WTC11 (cell line): ENCODE measurements around the gene UBE4A. TPM values are rescaled to one million over a fixed set of nuclear protein-coding genes. Genes with fewer than 3 reads are reported as not detected.

Experiments used
- ATAC-seq: fragments of 200-7000 bp; cut with Tn5 transposase; 2 replicates; pipeline ENCODE4 v1.10.0; 2021; ENCODE audit warnings: mild to moderate bottlenecking, moderate library complexity
- CTCF ChIA-PET: fragments of 300-600 bp; sonication (Branson Sonifier 250); formaldehyde crosslinking; loops from one replicate; lab custom pipeline; 2021; ENCODE audit warnings: antibody characterized with exemption; lab: Charles Lee
- POLR2A ChIA-PET: fragments of 350-600 bp; sonication (Branson Sonifier 250); formaldehyde crosslinking; loops from one replicate; lab custom pipeline; 2021; ENCODE audit warnings: antibody characterized with exemption; lab: Charles Lee
- DNase-seq: peaks from one replicate; pipeline ENCODE4 v3.0.0; 2021; ENCODE audit warnings: low spot score
- H3K27ac Mint-ChIP-seq: 2 replicates; pipeline ENCODE4 v1.8.0; 2021; ENCODE audit warnings: mixed read lengths
- H3K27me3 Mint-ChIP-seq: 2 replicates; pipeline ENCODE4 v1.8.0; 2021; ENCODE audit warnings: low read depth, mild to moderate bottlenecking, moderate library complexity, mixed read lengths
- H3K36me3 Mint-ChIP-seq: 2 replicates; pipeline ENCODE4 v1.8.0; 2021; ENCODE audit warnings: mixed read lengths
- H3K4me1 Mint-ChIP-seq: 2 replicates; pipeline ENCODE4 v1.8.0; 2022; ENCODE audit warnings: mixed read lengths
- H3K4me3 Mint-ChIP-seq: 2 replicates; pipeline ENCODE4 v1.8.0; 2021; ENCODE audit warnings: mild to moderate bottlenecking, moderate library complexity, mixed read lengths
- H3K9me3 Mint-ChIP-seq: 2 replicates; pipeline ENCODE4 v1.8.0; 2021; ENCODE audit warnings: mixed read lengths
- ATF1 ChIP-seq: sonication (generic); formaldehyde crosslinking; IDR thresholded peaks from 2 replicates; pipeline ENCODE4 v1.8.1; 2023; ENCODE audit warnings: mild to moderate bottlenecking, moderate library complexity, missing genetic modification reagents
- EMX1 ChIP-seq: fragments of 250-450 bp; sonication (Bioruptor Pico); IDR thresholded peaks from 2 replicates; pipeline ENCODE4 v1.8.0; 2021; ENCODE audit warnings: mild to moderate bottlenecking
- ESRRA ChIP-seq: sonication (generic); formaldehyde crosslinking; IDR thresholded peaks from 2 replicates; pipeline ENCODE4 v1.8.1; 2022; ENCODE audit warnings: mild to moderate bottlenecking, missing genetic modification reagents, borderline replicate concordance
- GTF2I ChIP-seq: fragments of 250-450 bp; sonication (Bioruptor Pico); conservative IDR thresholded peaks from 2 replicates; pipeline ENCODE4 v1.4.0; 2021; ENCODE audit warnings: mild to moderate bottlenecking
- IRF2 ChIP-seq: sonication (generic); formaldehyde crosslinking; IDR thresholded peaks from 2 replicates; pipeline ENCODE4 v1.8.0; 2022; ENCODE audit warnings: low read depth, missing genetic modification reagents, borderline replicate concordance
- JUN ChIP-seq: sonication (generic); formaldehyde crosslinking; IDR thresholded peaks from 2 replicates; pipeline ENCODE4 v1.8.0; 2023; ENCODE audit warnings: mild to moderate bottlenecking, missing genetic modification reagents
- MYBL2 ChIP-seq: sonication (generic); formaldehyde crosslinking; IDR thresholded peaks from 2 replicates; pipeline ENCODE4 v1.8.1; 2023; ENCODE audit warnings: mild to moderate bottlenecking, moderate library complexity, missing genetic modification reagents
- SP1 ChIP-seq: sonication (generic); formaldehyde crosslinking; conservative IDR thresholded peaks from 2 replicates; pipeline ENCODE4 v1.8.1; 2022; ENCODE audit warnings: missing genetic modification reagents
- TCF7 ChIP-seq: sonication (generic); formaldehyde crosslinking; IDR thresholded peaks from 2 replicates; pipeline ENCODE4 v1.8.0; 2022; ENCODE audit warnings: mild to moderate bottlenecking, low read depth, missing genetic modification reagents, moderate library complexity
- ZBTB21 ChIP-seq: sonication (generic); formaldehyde crosslinking; IDR thresholded peaks from 2 replicates; pipeline ENCODE4 v1.8.1; 2023; ENCODE audit warnings: mild to moderate bottlenecking, missing genetic modification reagents, borderline replicate concordance
- ZNF317 ChIP-seq: sonication (generic); formaldehyde crosslinking; IDR thresholded peaks from 2 replicates; pipeline ENCODE4 v1.8.1; 2023; ENCODE audit warnings: low read depth, mild to moderate bottlenecking, moderate library complexity, missing genetic modification reagents, borderline replicate concordance
- total RNA-seq: library from RNA; stranded (reverse); gene quantifications from 3 replicates; pipeline ENCODE4 v1.2.3, GENCODE V29; 2021
- TF ChIP-seq, protein P1 (sequence below): sonication (generic); formaldehyde crosslinking; IDR thresholded peaks from 2 replicates; pipeline ENCODE4 v1.8.0; 2022; ENCODE audit warnings: mild to moderate bottlenecking, missing genetic modification reagents
- TF ChIP-seq, protein P2 (sequence below): sonication (generic); formaldehyde crosslinking; IDR thresholded peaks from 2 replicates; pipeline ENCODE4 v1.8.1; 2023; ENCODE audit warnings: mild to moderate bottlenecking, missing genetic modification reagents
- TF ChIP-seq, protein P3 (sequence below): fragments of 250-450 bp; sonication (Bioruptor Pico); conservative IDR thresholded peaks from 2 replicates; pipeline ENCODE4 v1.9.0; 2021; ENCODE audit warnings: mild to moderate bottlenecking
- TF ChIP-seq, protein P4 (sequence below): sonication (generic); formaldehyde crosslinking; IDR thresholded peaks from 2 replicates; pipeline ENCODE4 v1.8.1; 2023; ENCODE audit warnings: mild to moderate bottlenecking, missing genetic modification reagents
- TF ChIP-seq, protein P5 (sequence below): fragments of 250-450 bp; sonication (Bioruptor Pico); IDR thresholded peaks from 2 replicates; pipeline ENCODE4 v2.1.2; 2022; ENCODE audit warnings: mild to moderate bottlenecking, moderate library complexity

Gene UBE4A
- total RNA-seq, 1 experiment from 2014 or later, result 31.0 TPM

DNA sequence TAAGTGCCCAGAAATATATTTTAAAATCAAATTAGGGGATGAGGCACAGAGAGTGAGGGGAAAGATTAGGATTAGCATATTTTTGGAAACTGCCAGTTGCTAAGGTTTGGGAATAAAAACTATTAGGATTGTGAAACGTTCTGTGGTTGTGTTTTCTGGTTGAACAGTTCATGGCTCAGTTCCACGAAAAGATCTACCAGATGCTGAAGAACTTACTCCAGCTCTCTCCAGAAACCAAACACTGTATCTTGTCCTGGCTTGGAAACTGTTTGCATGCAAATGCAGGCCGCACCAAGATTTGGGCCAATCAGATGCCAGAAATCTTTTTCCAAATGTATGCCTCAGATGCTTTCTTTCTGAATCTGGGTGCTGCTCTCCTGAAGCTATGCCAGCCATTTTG, 15.3 kb downstream of the UBE4A start (continued):
- TF ChIP-seq, protein P1, sequence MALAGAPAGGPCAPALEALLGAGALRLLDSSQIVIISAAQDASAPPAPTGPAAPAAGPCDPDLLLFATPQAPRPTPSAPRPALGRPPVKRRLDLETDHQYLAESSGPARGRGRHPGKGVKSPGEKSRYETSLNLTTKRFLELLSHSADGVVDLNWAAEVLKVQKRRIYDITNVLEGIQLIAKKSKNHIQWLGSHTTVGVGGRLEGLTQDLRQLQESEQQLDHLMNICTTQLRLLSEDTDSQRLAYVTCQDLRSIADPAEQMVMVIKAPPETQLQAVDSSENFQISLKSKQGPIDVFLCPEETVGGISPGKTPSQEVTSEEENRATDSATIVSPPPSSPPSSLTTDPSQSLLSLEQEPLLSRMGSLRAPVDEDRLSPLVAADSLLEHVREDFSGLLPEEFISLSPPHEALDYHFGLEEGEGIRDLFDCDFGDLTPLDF, result no peak
- TF ChIP-seq EMX1 (CRISPR knock-in tag), result no peak

DNA sequence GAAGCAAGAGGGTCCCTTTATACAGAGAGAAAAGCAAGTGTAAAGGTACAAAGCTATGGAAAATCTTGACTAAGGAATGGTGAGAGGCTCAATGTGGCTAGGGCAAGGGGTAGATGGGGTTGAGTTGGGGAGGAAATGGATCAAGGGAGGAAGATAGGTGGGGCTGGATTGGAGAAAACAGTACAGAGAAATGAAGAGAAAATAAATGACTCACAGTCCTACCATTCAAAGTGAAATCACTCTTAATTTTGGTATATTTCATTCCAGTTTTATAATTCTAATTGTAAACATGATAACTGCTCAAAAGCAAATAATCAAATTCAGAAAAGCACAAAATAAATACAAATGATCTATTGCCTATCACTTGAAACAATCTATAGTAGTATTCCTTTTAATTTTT, 16.6 kb downstream of the UBE4A start:
- Mint-ChIP-seq H3K4me1 (no peaks in the 10 kb centered on the region), H3K9me3 (no peaks in the 10 kb centered on the region), H3K4me3 (no peak overlapping the region), H3K27ac (no peak overlapping the region), H3K27me3 (no peaks in the 10 kb centered on the region), H3K36me3 (peaks cover 41% of the 10 kb centered on the region)
- no peak for TF ChIP-seq ZNF317 (CRISPR knock-in tag)
- no peak for TF ChIP-seq SP1
- TF ChIP-seq ATF1 (CRISPR knock-in tag), result no peak
- TF ChIP-seq, protein P2, sequence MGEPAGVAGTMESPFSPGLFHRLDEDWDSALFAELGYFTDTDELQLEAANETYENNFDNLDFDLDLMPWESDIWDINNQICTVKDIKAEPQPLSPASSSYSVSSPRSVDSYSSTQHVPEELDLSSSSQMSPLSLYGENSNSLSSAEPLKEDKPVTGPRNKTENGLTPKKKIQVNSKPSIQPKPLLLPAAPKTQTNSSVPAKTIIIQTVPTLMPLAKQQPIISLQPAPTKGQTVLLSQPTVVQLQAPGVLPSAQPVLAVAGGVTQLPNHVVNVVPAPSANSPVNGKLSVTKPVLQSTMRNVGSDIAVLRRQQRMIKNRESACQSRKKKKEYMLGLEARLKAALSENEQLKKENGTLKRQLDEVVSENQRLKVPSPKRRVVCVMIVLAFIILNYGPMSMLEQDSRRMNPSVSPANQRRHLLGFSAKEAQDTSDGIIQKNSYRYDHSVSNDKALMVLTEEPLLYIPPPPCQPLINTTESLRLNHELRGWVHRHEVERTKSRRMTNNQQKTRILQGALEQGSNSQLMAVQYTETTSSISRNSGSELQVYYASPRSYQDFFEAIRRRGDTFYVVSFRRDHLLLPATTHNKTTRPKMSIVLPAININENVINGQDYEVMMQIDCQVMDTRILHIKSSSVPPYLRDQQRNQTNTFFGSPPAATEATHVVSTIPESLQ (CRISPR knock-in tag), result no peak
- TF ChIP-seq, protein P3, sequence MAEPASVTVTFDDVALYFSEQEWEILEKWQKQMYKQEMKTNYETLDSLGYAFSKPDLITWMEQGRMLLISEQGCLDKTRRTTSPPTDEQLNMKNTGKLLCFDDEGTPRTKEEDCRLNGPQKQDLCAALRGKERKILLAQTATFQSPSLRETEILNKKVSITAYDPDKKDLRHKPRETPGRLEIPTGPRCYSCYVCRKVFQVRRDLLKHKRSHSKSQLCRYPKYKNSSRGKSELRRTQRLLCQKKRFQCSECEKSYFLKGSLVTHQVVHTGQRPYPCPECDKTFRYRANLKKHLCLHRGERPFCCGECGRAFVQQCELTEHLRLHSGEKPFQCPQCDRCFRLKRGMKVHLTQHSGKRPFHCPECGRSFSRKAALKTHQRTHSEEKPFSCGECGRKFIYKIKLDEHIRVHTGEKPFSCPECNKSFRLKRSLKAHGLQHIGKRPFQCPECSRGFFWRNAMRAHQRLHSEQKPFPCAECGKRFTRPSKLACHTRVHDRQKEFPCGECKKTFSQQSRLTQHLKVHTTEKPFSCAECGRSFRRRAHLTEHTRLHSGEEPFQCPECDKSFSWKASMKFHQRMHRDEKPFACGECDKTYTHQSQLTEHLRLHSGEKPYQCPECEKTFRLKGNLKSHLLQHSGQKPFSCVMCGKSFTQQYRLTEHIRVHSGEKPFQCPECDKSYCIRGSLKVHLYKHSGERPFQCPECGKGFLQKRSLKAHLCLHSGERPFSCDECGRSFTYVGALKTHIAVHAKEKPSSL, result no peak
- TF ChIP-seq ESRRA (CRISPR knock-in tag), result no peak
- TF ChIP-seq ZBTB21 (CRISPR knock-in tag), result no peak
- TF ChIP-seq, protein P4, sequence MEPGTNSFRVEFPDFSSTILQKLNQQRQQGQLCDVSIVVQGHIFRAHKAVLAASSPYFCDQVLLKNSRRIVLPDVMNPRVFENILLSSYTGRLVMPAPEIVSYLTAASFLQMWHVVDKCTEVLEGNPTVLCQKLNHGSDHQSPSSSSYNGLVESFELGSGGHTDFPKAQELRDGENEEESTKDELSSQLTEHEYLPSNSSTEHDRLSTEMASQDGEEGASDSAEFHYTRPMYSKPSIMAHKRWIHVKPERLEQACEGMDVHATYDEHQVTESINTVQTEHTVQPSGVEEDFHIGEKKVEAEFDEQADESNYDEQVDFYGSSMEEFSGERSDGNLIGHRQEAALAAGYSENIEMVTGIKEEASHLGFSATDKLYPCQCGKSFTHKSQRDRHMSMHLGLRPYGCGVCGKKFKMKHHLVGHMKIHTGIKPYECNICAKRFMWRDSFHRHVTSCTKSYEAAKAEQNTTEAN (CRISPR knock-in tag), result no peak
- TF ChIP-seq IRF2 (CRISPR knock-in tag), result no peak
- CTCF ChIA-PET, result interaction anchor here (1.6 kb wide), 1 partner anchor 205 kb away, joined by 3 read pairs; no protein-coding TSS in a partner anchor
- ATAC-seq (no peak), DNase-seq (no peak)
- POLR2A ChIA-PET, result no interaction called here

DNA sequence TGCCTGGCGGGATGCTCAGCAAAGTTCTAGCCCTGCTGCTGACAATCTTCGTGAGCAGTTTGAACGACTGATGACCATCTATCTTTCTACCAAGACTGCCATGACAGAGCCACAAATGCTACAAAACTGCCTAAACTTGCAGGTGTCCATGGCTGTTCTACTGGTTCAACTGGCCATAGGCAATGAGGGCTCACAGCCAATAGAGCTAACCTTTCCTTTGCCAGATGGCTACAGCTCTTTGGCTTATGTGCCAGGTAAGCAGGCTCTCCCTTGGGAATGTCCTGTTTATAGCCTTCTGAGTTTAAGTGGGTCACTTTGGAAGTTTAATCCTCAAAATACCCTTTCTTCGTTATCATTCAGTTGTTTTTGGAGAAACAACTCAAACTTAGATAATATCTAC, 20.1 kb downstream of the UBE4A start:
- no peak for ATAC-seq

More for the DNA sequence above, 20.1 kb downstream of the UBE4A start:
- ChIA-PET CTCF (interaction anchor here (0.5 kb wide), 1 partner anchor 53 kb away, joined by 4 read pairs; no protein-coding TSS in a partner anchor), POLR2A (no interaction called here)
- Mint-ChIP-seq H3K9me3 (no peaks in the 10 kb centered on the region), H3K36me3 (peaks cover 25% of the 10 kb centered on the region), H3K27ac (no peak overlapping the region), H3K4me1 (no peaks in the 10 kb centered on the region), H3K4me3 (no peak overlapping the region), H3K27me3 (no peaks in the 10 kb centered on the region)
- TF ChIP-seq MYBL2 (CRISPR knock-in tag) (no peak), JUN (no peak), GTF2I (no peak), TCF7 (CRISPR knock-in tag) (no peak)
- TF ChIP-seq, protein P5, sequence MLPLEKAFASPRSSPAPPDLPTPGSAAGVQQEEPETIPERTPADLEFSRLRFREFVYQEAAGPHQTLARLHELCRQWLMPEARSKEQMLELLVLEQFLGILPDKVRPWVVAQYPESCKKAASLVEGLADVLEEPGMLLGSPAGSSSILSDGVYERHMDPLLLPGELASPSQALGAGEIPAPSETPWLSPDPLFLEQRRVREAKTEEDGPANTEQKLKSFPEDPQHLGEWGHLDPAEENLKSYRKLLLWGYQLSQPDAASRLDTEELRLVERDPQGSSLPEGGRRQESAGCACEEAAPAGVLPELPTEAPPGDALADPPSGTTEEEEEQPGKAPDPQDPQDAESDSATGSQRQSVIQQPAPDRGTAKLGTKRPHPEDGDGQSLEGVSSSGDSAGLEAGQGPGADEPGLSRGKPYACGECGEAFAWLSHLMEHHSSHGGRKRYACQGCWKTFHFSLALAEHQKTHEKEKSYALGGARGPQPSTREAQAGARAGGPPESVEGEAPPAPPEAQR (CRISPR knock-in tag), result no peak
- DNase-seq, result no peak
